Activated naive CD8-positive, alpha-beta T cell treated with anti-CD3 and anti-CD28 coated beads, Interleukin-2, amount 50 U/mL, for 16 hours (primary cell): Measurements from ENCODE around the gene CD300C.
"Not testable (repeated sequence)": the region's sequence is repeated elsewhere in the genome, so short reads cannot be mapped to it uniquely, and the experiment has no call there.

ENCODE experiments used
- DNase-seq: peaks from one replicate; pipeline ENCODE4 v3.0.0-alpha.2; 2020; ENCODE audit warnings: low read depth, low spot score

The CD300C gene

DNA sequence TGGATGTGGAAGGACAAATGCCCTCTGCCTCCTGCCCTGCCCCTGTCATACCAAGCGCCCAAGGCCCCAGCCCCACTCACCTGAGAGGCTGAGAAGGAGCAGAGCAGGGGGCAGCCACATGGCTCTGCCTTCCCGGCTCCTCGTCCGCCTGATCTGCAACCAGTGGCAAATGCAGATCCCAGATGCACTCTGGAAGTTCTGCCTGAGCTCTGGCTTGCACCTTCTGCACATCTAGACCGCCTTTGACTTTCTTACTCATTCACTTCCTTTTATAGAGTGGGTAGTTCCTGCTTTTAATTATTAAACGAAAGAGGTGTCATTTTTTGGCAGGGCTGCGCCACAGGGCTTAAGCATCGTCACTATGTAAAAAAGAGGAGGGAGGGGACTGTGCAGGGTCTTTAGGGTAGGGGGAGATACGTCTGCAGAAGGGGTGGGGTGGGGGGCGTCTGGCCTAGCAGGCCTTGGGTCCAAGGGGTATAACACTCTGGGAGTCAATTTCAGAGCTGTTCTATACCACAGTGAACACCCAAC is 14.6 kb downstream of the CD300C start, which contains the start of gene CD300LB:
CD300LB (minus strand) TSS at position 245 of the 531 bp plus-strand sequence; CDS start at position 120, 125 bp downstream.
- DNase-seq = no peak

GRCh38 chr17:74530831-74531150 is 15.1 kb downstream of the CD300C start:
- no peak for DNase-seq

- no peak for DNase-seq
These were observed 16.7 kb downstream of the CD300C start for GRCh38 chr17:74529243-74529642.

DNA sequence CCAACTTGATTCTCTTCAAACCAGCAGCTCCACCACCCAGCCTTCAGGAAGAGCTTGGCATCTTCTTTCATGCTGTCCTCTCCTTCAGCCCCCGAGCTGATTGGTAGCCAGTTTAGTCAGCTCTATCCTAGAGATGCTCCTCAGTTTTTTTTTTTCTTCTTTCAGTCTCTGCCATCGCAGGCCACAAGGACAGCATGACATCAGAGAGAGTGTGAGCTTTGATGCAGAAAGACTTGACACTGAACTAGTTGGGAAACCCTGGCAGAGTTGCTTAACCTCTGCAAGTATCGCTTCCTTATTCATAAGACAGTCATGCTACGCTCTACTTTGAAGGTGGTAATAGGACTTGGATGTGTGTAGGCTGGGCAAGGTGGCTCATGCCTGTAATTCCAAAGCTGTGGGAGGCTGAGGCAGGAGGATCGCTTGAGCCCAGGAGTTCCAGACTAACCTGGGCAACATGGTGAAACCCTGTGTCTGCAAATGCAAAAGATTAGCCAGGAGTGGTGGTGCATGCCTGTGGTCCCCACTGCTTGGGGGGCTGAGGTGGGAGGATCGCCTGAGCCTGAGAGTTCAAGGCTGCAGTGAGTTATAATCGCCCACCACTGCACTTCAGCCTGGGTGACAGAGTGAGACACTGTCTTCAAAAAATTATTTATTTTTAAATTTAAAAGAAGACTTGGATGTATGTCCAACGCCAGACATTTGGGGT is 17.3 kb downstream of the CD300C start:
- DNase-seq = no peak

GRCh38 chr17:74527756-74528155 is 18.2 kb downstream of the CD300C start:
- no peak for DNase-seq

DNA sequence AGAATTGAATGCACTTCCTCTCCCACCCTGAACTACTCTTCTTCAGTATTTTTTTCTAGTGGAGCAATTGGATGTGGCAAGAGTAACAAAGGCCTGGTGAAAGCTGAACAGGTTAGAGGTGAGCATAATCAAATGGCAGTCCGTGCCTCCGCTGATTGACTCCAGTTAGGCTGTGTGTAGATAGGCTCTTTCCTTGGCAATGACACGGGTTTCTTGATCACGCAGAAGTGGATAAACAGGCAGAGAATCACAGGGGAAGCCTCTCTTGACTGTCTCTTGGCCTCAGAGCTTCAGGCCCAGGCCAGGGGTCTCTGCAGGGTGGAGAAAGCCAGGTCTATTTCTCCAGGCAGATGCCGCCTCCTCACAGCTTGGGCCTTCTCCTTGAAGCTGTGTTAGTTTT is 18.8 kb downstream of the CD300C start:
- no peak for DNase-seq

DNA sequence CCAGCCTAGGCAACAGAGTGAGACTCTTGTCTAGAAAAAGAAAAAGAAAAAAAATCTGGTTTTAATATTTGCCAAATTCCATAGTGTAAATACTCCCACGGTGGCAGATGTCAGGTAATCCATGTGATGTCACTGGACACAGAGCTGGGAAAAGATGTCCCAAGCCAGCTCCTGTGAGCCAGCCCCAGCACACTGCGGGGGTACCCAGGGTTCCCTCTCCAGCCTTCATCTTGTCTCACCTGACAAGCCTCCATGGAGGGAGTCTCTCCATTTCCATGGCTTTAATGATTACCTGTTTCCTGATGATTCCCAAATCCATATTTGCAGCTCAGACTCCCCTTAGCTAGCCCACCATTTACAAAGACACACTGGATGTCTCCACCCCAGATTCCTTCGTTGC is 19.2 kb downstream of the CD300C start:
- no peak for DNase-seq

DNA sequence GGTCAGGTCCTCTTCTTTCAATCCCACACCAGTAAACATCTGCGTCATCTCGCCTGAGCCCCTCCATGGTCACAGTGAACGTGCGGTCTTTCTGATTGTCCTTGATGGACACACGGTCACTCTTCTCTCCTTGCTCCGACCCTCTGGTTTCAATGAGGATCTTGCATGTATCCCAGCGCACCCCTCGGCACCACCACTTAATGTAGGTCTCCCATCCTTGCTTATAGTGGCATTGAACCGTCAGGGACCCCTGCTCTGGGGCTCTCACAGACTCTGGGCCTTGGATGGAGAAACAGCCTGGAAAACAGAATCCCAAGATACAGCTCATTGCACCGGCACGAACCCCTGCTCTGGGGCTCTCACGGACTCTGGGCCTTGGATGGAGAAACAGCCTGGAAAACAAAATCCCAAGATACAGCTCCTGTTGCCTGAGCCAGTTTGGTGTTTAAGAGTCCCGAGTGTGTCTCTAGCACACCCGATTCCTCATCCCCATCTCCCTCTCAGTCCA is 20.1 kb downstream of the CD300C start:
- no peak for DNase-seq

- DNase-seq = no peak
These were observed 20.5 kb downstream of the CD300C start for GRCh38 chr17:74525465-74525725.

DNA sequence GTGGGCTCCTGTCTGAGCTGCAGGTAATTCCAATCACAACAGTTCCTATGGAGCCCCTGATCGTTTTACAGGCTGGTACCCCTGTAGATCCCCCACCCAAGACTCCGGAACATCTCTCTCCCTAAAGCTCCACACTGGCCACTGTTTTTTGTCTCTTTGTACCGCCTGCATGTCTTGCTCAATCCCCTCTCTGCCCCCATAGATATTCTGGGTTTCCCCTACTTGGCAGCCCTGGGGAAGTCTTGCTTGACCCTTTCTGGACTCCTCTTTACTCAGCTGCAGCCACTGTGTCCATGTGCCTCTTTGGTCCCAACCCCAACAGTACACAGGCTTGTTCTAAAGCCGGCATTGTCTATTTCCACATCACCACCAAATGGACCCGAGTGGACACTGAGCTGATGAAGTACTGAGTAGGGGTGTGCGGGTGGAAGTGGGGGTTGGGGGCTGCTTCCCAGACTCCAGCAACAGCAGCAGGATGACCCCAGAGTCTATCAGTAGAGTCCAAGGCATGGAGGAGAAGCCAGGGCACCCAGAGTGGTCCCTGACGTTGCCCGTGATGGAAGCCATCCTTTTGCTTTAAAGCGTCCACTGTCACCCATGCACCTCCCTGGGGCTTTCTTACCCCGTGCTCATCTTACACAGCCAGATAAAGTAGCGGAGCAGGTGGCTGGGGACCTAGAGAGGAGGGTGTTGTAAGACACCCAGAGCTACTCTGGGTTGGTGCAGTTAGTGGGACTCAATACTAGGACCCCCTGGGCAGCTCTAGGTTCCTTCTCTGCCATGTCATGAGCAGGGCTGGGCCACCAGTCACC is 21.1 kb downstream of the CD300C start:
- no peak for DNase-seq

GRCh38 chr17:74523308-74523707 is 22.6 kb downstream of the CD300C start:
- no peak for DNase-seq

- DNase-seq = no peak
These were observed 23.4 kb downstream of the CD300C start for GRCh38 chr17:74522381-74523105.

DNA sequence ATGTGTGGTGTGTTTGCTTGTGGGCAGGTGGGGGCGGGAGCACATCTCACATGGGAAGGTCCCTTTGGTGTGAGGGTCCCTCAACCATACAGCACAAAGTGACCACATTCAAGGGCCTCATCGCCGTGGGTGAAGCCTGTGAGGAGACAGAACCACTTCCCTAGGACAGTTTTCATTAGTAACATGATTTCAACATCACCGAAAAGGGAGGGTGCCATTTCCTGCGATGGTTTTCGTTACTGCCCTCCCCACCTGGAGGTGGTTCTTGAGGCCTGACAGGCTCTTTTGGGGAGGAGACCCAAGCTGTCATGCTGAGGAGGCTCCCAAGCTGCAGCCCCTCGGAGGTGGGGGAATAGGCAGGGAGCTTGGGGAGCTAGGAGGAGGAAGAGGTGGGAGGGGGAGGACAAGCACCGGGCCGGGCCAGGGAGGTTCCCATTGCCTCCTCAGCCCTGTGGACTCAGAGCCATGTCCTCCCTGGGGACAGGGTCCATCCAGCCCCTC is 24.2 kb downstream of the CD300C start:
- no peak for DNase-seq

DNA sequence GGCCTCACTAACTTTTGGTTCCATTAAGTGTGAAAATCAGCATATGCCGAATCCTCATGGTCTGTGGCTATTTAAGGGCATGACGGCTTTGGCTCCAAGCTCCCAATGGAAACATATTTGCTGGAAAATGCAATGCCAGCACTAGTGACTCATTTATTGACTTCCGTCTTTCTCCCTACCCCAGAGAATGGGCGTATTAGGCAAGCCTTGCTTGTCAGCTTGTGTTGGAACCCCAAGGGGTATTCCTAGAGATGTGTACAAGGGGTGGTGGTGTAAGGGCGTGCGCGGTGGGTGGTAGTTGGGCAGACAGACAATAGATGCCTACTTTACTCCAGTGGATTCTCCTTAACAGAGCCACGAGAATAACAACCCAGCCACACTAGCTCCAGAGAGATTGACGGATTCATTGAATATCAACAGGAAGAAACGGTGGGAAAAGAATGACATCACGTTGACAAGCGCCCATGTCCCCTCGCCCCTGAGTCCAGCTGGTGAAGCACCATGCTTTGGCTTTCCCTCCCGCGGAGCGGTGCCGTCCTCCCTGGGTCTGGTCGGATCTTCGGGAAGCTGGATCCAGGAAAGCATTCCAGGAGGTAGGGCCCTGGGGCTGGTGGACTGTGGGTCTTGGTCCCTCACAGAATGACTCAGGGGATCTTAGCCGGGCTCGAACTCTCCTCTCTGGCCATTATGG is 25.0 kb downstream of the CD300C start:
- no peak for DNase-seq

- no peak for DNase-seq
These were observed 25.9 kb downstream of the CD300C start for GRCh38 chr17:74520016-74520434.

- not testable (repeated sequence) for DNase-seq
These were observed 27.4 kb downstream of the CD300C start for GRCh38 chr17:74518413-74518981.

DNA sequence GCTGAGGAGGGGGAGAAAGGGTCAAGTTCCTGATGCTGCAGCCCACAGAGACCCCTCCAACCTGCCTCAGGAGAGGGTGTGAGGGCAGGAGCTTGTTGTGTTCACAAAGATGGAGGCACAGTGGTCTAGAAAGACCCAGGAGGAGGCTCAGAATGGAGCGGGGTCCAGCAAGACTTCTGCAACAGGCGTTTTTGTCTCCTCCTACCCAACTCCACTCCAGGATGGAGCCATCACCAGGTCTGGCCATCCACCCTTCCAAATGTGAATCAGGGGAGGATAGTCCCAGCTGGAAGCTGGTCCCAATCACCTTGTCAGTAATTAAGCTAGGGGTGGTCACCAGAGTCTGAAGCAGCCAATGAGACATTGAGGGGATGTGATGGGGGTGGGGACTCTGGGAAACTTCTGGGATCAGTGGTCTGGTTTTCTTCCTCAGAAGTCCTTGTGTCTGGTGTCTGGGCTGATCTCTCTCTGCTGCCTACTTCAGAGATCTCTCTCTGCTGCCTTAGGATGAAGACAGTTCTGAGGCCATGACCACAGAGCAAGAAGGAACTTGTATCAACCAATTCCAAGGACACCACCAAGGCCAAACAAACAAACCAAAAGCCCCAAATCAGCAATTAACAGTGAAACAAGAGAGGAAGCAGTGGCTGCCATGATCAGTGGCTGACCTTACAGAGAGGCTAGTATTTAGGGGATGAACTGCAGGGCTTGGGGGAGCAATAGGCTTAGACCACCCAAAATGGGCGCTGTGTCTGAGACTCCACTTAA is 29.2 kb downstream of the CD300C start:
- DNase-seq = no peak

DNA sequence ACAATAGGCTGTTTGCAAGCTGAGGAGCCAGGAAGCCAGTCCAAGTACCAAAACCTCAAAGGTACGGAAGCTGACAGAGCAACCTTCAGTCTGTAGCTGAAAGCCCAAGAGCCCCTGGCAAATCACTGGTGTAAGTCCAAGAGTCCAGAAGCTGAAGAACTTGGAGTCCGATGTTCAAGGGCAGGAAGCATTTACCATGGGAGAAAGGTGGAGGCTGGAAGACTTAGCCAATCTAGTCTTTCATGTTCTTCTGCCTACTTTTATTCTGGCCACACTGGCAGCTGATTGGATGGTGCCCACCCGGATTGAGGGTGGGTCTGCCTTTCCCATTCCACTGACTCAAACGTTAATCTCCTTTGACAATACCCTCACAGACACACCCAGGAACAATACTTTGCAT is 30.0 kb downstream of the CD300C start:
- DNase-seq = no peak

DNA sequence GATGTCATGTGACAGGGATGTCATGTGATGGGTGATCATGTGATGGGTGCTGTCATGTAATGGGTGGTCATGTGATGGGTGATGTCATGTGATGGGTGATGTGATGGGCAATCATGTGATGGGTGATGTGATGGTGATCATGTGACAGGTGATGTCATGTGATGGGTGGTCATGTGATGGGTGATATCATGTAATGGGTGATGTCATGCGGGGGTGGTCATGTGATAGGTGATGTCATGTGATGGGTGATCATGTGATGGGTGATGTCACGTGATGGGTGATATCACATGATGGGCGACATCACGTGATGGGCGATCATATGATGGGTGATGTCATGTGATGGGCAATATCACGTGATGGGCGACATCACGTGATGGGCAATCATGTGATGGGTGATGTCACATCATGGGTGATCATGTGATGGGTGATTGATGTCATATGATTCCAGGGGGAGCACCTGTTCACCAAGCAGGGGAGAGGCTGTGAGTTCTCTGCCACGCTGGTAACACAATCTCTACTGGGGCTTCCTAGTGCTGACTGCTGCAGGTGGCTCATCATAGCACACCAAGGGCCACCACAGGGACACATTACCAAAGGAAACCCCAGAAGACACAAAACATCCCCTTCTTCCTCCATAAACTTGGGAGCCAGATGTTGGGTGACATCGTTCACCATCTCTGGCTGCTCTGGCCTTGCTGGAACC is 31.1 kb downstream of the CD300C start:
- DNase-seq = no peak
